Astrocyte (in vitro differentiated cells and primary cell): Measurements from ENCODE around the gene TMC1.
"Not testable (repeated sequence)": the region's sequence is repeated elsewhere in the genome, so short reads cannot be mapped to it uniquely, and the experiment has no call there.

Experiments
- CTCF ChIP-seq: IDR thresholded peaks from 2 replicates; pipeline ENCODE4 v1.5.1; 2011; ENCODE audit warnings: low read depth, mild to moderate bottlenecking, inconsistent platforms, low read length, moderate library complexity; ENCODE audit not compliant: insufficient read depth
- EZH2 ChIP-seq: IDR thresholded peaks from 2 replicates; pipeline ENCODE4 v1.6.1; 2012; ENCODE audit warnings: mild to moderate bottlenecking, low read length, inconsistent platforms; ENCODE audit not compliant: insufficient read depth

GRCh38 chr9:72521416-72521815 lies at the start of gene TMC1:
- TF ChIP-seq CTCF, EZH2: not testable (repeated sequence)
